IPS-15b (cell line): ENCODE results near the gene MSTN.

Source experiments
- H3K27me3 ChIP-seq: one replicate; pipeline ENCODE4 v1.6.1; 2013; ENCODE audit warnings: low read length; ENCODE audit not compliant: control insufficient read depth, insufficient read depth
- H3K36me3 ChIP-seq: one replicate; pipeline ENCODE4 v1.6.1; 2013; ENCODE audit warnings: low read length; ENCODE audit not compliant: control insufficient read depth, insufficient read depth
- H3K4me1 ChIP-seq: one replicate; pipeline ENCODE4 v1.6.1; 2013; ENCODE audit warnings: mild to moderate bottlenecking, low read length; ENCODE audit not compliant: control insufficient read depth, insufficient read depth
- H3K4me3 ChIP-seq: one replicate; pipeline ENCODE4 v1.5.1; 2013; ENCODE audit warnings: low read depth, low read length
- H3K9ac ChIP-seq: one replicate; pipeline ENCODE4 v1.6.1; 2013; ENCODE audit warnings: low read depth, mild to moderate bottlenecking, low read length
- H3K9me3 ChIP-seq: one replicate; pipeline ENCODE4 v1.6.1; 2013; ENCODE audit warnings: mild to moderate bottlenecking, low read length; ENCODE audit not compliant: control insufficient read depth, insufficient read depth

Gene MSTN

DNA sequence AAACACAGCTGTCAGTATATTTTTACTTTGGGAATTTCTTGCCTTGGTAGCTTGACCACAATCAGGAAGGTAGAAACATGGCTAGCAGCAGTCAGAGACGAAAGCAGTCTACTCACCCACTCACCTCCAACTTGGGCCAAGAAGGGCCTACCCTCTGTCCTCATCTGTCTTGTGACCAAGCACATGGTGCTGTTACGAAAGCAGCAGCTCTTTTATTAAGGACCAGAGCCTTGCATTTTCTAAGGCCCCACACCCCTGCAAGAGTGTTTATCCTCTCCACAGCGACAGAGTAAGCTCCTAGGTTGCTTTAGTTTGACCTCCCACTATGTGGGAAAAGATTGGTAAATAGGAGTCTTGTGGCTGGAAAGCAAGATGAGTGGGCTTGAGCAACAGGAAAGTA, 31.3 kb upstream of the MSTN start:
- Histone ChIP-seq H3K27me3 (no peaks in the 10 kb centered on the region), H3K4me1 (no peaks in the 10 kb centered on the region), H3K36me3 (no peaks in the 10 kb centered on the region), H3K9ac (no peak overlapping the region), H3K4me3 (no peak overlapping the region), H3K9me3 (no peaks in the 10 kb centered on the region)

DNA sequence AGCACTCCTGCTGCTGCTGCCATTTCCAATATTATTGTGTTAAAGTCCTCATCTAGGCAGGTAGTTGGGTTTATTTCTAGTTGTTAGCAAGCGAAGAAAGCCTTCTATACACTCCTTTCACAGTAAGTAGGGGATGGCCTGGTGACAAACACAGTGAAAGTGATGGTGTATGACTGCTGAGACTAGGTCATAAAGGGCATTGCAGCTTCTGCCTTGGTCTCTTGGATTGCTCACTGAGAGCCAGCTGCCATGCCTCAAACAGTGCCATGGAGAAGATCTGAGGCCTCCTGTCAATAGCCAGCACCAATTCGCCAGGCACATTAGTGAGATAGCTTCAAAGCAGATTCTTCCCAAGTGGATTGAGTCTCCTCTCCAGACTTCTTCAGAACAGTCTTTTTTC, 27.6 kb upstream of the MSTN start:
- Histone ChIP-seq H3K4me1 (no peaks in the 10 kb centered on the region), H3K4me3 (no peak overlapping the region), H3K27me3 (no peaks in the 10 kb centered on the region), H3K9me3 (no peaks in the 10 kb centered on the region), H3K9ac (no peak overlapping the region), H3K36me3 (no peaks in the 10 kb centered on the region)

- Histone ChIP-seq H3K36me3 (no peaks in the 10 kb centered on the region), H3K9me3 (no peaks in the 10 kb centered on the region), H3K4me1 (no peaks in the 10 kb centered on the region), H3K4me3 (no peak overlapping the region), H3K27me3 (no peaks in the 10 kb centered on the region), H3K9ac (no peak overlapping the region)
Measured at GRCh38 chr2:190088917-190089316, 26.4 kb upstream of the MSTN start.

DNA sequence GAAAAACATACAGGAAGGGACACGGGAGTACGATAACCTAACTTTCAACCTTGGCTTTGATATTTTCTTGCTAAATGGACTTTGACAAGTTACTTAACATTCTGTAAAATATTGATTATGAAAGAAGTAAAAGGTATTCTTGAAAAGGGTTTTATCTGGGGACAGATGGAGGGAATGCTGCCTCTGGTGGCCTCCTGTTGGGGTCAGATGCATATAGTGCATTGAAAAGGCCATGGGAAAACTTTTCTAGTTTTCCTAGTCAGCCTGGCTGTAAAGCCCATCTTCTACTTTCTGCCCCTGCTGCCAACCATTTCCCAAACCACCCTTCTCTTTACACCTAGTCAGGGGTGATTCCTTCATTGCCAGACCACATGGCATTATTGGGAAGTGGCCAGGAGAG, 22.2 kb upstream of the MSTN start:
- Histone ChIP-seq H3K4me3 (no peak overlapping the region), H3K4me1 (peaks cover 4% of the 10 kb centered on the region), H3K36me3 (no peaks in the 10 kb centered on the region), H3K27me3 (no peaks in the 10 kb centered on the region), H3K9me3 (no peaks in the 10 kb centered on the region), H3K9ac (no peak overlapping the region)

DNA sequence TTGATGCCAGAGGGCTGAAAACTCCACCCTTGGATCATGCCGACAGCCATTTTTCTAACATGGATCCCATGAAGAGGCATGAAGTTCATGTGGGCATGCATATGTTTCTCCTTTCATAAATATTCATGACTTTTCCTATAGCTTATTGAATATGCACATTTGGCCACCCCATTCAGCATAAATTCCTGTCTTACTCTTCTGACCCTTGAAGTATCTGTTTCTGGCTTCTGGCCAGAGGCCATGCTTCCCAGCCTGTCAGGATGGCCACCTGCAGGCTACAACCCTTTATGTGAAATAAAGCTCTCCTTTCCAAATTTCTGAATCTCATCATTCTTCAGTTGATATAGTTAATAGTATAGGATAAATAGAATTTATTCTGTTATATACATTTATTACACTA, 19.6 kb upstream of the MSTN start:
- H3K4me3 ChIP-seq = no peak overlapping the region
- peaks cover 4% of the 10 kb centered on the region for H3K4me1 ChIP-seq
- no peak overlapping the region for H3K9ac ChIP-seq
- no peaks in the 10 kb centered on the region for H3K9me3 ChIP-seq
- H3K36me3 ChIP-seq = no peaks in the 10 kb centered on the region
- H3K27me3 ChIP-seq = no peaks in the 10 kb centered on the region

- no peaks in the 10 kb centered on the region for H3K27me3 ChIP-seq
- H3K9me3 ChIP-seq = no peaks in the 10 kb centered on the region
- H3K36me3 ChIP-seq = no peaks in the 10 kb centered on the region
- H3K4me1 ChIP-seq = peaks cover 4% of the 10 kb centered on the region
- no peak overlapping the region for H3K4me3 ChIP-seq
- no peak overlapping the region for H3K9ac ChIP-seq
Measured at GRCh38 chr2:190080527-190081049, 18.1 kb upstream of the MSTN start.

- H3K9me3 ChIP-seq = no peaks in the 10 kb centered on the region
- H3K27me3 ChIP-seq = no peaks in the 10 kb centered on the region
- no peak overlapping the region for H3K9ac ChIP-seq
- H3K4me1 ChIP-seq = peaks cover 4% of the 10 kb centered on the region
- H3K4me3 ChIP-seq = no peak overlapping the region
- no peaks in the 10 kb centered on the region for H3K36me3 ChIP-seq
Measured at GRCh38 chr2:190079160-190079559, 16.6 kb upstream of the MSTN start.

DNA sequence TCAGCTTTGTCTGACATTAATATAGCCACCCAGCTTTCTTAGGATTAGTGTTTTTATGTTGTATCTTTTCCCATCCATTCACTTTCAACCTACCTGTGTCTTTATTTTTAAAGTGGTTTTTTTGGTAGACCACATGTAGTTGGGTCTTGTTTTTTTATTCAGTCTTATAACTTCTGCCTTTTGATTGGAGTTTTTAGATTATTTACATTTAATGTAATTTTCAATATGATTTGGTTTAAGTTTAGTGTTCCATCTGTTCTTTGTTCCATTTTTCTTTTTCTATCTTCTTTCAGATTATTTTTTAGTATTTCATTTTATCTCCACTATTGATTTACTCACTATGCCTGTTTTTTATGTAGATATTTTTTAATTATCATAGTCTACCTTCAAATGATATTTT, 13.1 kb upstream of the MSTN start:
- Histone ChIP-seq H3K4me3 (no peak overlapping the region), H3K4me1 (no peaks in the 10 kb centered on the region), H3K36me3 (no peaks in the 10 kb centered on the region), H3K27me3 (no peaks in the 10 kb centered on the region), H3K9ac (no peak overlapping the region), H3K9me3 (no peaks in the 10 kb centered on the region)

DNA sequence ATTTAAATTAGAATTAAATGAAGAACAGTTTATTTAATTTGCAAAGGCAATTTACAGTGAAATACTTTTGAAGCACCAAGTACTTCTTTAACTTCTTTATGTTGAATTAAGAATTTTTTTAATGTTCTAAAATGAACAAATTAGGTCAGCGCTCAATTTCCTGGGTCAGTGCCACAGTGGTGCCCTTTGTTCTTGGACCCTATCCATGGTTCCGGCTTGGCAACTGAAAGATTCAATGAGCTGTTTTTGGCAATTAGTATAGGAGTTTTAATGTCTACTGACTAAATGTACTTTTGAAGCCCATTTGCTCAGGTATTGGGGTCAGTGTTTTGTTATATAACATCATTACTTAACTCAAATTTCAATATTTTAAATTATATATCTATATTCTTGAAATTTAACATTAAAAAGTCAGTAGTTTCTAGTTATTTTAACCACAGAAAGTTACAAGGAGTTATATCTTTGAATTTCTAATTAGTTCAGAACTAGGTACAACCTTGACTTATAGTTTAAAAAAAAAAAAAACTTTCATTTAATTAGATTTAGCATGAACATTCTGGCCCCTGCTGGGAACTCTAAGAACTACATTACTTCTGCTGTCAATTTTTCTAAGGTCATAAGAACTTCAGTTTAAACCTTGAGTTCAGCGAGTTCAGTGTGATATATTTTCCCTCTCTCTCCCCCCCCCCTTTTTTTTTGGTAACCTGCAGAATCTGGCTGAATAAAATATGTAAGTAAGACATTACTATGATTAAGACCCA, 7.6 kb upstream of the MSTN start:
- Histone ChIP-seq H3K4me3 (no peak overlapping the region), H3K27me3 (no peaks in the 10 kb centered on the region), H3K9me3 (no peaks in the 10 kb centered on the region), H3K36me3 (no peaks in the 10 kb centered on the region), H3K4me1 (no peaks in the 10 kb centered on the region), H3K9ac (no peak overlapping the region)

DNA sequence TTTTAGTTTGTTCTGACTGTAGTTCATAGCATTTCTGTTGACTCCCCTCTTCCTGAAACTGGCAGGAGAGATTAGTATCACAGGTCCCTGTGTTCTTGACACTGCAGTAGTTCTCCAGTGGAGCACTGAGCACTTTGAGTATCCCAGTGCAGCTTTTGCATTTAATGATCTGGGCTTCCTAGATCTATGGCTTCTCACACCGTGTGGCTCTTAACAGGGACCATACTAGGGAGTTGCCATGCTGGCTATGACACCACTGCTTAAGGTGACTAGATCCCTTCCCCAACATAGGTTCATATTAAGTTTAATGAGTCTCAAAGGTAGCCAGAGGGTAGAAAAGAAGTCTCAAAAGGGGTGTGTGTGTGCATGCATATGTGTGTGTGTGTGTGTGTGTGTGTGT, 6.2 kb upstream of the MSTN start:
- no peaks in the 10 kb centered on the region for H3K9me3 ChIP-seq
- no peak overlapping the region for H3K9ac ChIP-seq
- no peaks in the 10 kb centered on the region for H3K4me1 ChIP-seq
- H3K27me3 ChIP-seq = no peaks in the 10 kb centered on the region
- no peak overlapping the region for H3K4me3 ChIP-seq
- no peaks in the 10 kb centered on the region for H3K36me3 ChIP-seq

DNA sequence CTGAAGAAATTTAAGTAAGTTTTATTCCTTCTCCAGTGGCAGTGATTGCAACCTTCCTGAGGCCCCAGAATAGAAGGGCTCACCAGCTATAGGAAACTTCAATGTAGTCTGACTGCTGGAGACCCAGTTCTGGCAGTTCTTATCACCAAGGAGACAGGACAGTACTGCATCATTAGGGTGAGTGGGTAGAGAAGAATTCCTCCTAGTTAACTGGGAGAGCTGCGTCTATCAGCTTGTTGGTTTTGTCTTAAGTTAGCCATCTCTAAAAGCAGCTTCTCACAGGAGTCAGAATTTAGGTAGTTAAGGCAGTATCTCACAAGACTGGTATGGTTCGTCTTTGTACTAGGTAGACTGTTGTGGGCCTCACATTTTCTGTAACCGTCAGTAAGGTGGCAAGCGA, 3.3 kb upstream of the MSTN start:
- no peaks in the 10 kb centered on the region for H3K36me3 ChIP-seq
- H3K4me1 ChIP-seq = no peaks in the 10 kb centered on the region
- no peaks in the 10 kb centered on the region for H3K9me3 ChIP-seq
- no peak overlapping the region for H3K9ac ChIP-seq
- no peak overlapping the region for H3K4me3 ChIP-seq
- H3K27me3 ChIP-seq = no peaks in the 10 kb centered on the region

DNA sequence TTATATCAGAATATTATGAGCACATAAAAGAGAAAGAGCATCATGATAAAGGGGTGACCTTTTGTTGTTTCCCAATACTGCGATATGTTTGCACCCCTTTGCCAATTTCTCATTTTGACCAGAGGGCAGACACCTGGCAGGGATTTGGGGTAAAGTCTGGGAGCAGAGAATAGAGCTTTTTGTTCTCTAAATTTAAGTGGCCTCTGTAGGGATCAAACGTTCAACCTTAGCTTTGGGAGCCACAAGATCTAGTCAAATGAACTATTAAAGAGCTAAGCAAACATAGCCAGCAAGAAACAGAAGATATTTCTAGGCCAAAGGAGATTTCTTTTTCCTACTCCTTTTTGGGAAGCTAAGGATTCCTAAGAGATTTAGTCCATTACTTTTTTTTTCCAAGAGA, 1.1 kb upstream of the MSTN start:
- H3K27me3 ChIP-seq = no peaks in the 10 kb centered on the region
- H3K9me3 ChIP-seq = no peaks in the 10 kb centered on the region
- H3K4me1 ChIP-seq = no peaks in the 10 kb centered on the region
- H3K4me3 ChIP-seq = no peak overlapping the region
- H3K36me3 ChIP-seq = no peaks in the 10 kb centered on the region
- H3K9ac ChIP-seq = no peak overlapping the region
